Endothelial cell of umbilical vein (primary cell): ENCODE results near the gene ANKS1B.

Experiments used
- CTCF ChIP-seq, 2 donors: IDR thresholded peaks; 1 replicate in 1 of 2; 2 replicates in 1 of 2; pipeline ENCODE4 v1.5.1; 2011; ENCODE audit warnings: low read length in 2 of 2, mild to moderate bottlenecking in 2 of 2, moderate library complexity in 2 of 2, control low read depth in 1 of 2, inconsistent platforms in 1 of 2, low read depth in 1 of 2; ENCODE audit not compliant: insufficient read depth in 1 of 2; ENCODE audit errors: extremely low read depth in 1 of 2
- EZH2 ChIP-seq: IDR thresholded peaks from 2 replicates; pipeline ENCODE4 v1.6.1; 2012; ENCODE audit warnings: borderline replicate concordance, low read depth, mild to moderate bottlenecking, moderate library complexity, low read length, inconsistent platforms; ENCODE audit not compliant: severe bottlenecking
- POLR2A ChIP-seq: IDR thresholded peaks from 2 replicates; pipeline ENCODE4 v1.6.1; 2012; ENCODE audit warnings: low read depth, mild to moderate bottlenecking, control low read depth, low read length

- TF ChIP-seq EZH2 (no peak), CTCF (IDR thresholded peaks at IDR 0.05; ENCODE audit: extremely low read depth in 1 of 2, insufficient read depth in 1 of 2, low read depth in 1 of 2, low read length in 2 of 2) (no peak), POLR2A (no peak)
Measured at GRCh38 chr12:99002156-99002555, 982.6 kb downstream of the ANKS1B start.
